ENCODE data around the gene MMP11. TPM values are rescaled to one million over a fixed set of nuclear protein-coding genes. Genes with fewer than 3 reads are reported as not detected.

The MMP11 gene
- total RNA-seq, 4 donors from 2014 or later = 2.8 to 6.5 (median 5.4) TPM

DNA sequence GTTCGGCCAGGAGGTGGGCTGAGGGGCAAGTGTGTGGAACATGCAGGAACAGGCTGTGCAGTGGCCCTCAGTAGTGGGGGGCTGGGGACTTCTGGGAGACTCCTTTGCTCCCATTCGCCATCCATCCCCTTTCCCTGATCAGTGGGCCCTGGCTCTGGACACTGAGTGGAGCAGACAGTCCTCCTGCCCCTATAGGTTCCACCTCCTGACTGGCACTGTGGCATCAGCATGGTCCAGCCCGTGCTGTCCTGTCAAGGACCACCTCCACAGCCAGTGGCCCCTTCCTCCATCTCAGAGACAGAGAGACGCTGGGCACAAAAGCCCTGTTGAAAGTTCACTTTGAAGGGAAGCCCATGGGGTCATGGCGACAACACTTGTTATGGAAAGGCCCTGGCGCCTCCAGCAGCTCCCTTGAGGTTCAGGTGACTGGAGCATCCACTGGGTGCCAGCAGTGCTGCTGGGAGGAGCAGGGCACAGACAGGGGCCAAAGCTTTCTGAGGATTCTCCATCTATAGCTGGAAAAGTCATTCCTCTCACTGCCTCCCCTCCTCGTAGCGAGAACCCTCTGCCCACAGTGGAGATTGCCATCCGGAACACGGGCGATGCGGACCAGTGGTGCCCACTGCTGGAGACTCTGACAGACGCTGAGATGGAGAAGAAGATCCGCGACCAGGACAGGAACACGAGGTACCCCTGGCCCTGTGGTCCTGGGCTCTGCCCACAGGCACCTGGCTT, 60.5 kb downstream of the MMP11 start:
- Histone ChIP-seq H3K27me3 (no peaks in the 10 kb centered on the region), H3K27ac (replicated peaks in 1 of 4) (no peak overlapping the region), H3K4me1 (peaks cover 11 to 57% (median 23%) of the 10 kb centered on the region in 4 donors), H3K36me3 (peaks cover 26 to 74% (median 56%) of the 10 kb centered on the region in 4 donors), H3K4me3 (no peak overlapping the region), H3K9me3 (no peaks in the 10 kb centered on the region)
- DNase-seq (ENCODE audit: extremely low spot score) = no peak
- TF ChIP-seq EP300 (IDR thresholded peaks at IDR 0.05) (no peak), POLR2A (IDR thresholded peaks at IDR 0.05; ENCODE audit: low read depth) (no peak)
- WGBS = 93% methylated on average over 12 of the region's 16 CpGs
- intact Hi-C loops (cut with DNase I) = loop anchor here (5.0 kb wide), 1 partner anchor 36 kb away; no protein-coding TSS in a partner anchor

Other genes starting within 250 kb of the MMP11 start
- gene IGLL1, start 192.6 kb upstream of the MMP11 start, total RNA-seq = not detected
- gene DRICH1, start 140.5 kb upstream of the MMP11 start, total RNA-seq = under 1 TPM in 1 of 4 donors, not detected in 3; 0.33 TPM
- under 1 TPM in 2 of 4 donors, not detected in 2; 0.11 to 0.50 TPM for gene RGL4, start 81.8 kb upstream of the MMP11 start, total RNA-seq
- gene ZNF70, start 21.7 kb upstream of the MMP11 start, total RNA-seq = 1 to 10 TPM; 3.1 to 6.5 (median 5.4) TPM
- gene VPREB3, start 18.4 kb upstream of the MMP11 start, total RNA-seq = not detected
- under 1 TPM in 1 of 4 donors, not detected in 3; 0.58 TPM for gene C22orf15, start 9.9 kb upstream of the MMP11 start, total RNA-seq
- 10 to 100 TPM; 22.9 to 97.7 (median 44.6) TPM for gene CHCHD10, start 4.9 kb upstream of the MMP11 start, total RNA-seq
- gene SMARCB1, start 14.1 kb downstream of the MMP11 start, total RNA-seq = 10 to 100 TPM; 28.8 to 55.6 (median 34.9) TPM
- not detected for gene DERL3, start 66.2 kb downstream of the MMP11 start, total RNA-seq
- 10 to 100 TPM; 11.6 to 17.4 (median 15.3) TPM for gene SLC2A11, start 85.0 kb downstream of the MMP11 start, total RNA-seq
- 100 to 1,000 TPM; 158 to 372 (median 263) TPM for gene MIF, start 121.5 kb downstream of the MMP11 start, total RNA-seq
- 1 to 10 TPM in 3 of 4 donors, not detected in 1; 3.4 to 9.9 (median 7.5) TPM for gene GSTT2B, start 188.3 kb downstream of the MMP11 start, total RNA-seq
- 1 to 10 TPM in 2 of 4 donors, under 1 TPM in 1, not detected in 1; 0.91 to 3.2 (median 2.2) TPM for gene DDTL, start 194.0 kb downstream of the MMP11 start, total RNA-seq
- 100 to 1,000 TPM; 107 to 184 (median 153) TPM for gene DDT, start 201.6 kb downstream of the MMP11 start, total RNA-seq
- gene GSTT2, start 207.3 kb downstream of the MMP11 start, total RNA-seq = 1 to 10 TPM in 2 of 4 donors, not detected in 2; 1.1 to 1.5 TPM
- not detected for gene GSTT4, start 232.6 kb downstream of the MMP11 start, total RNA-seq
- gene CABIN1, start 238.5 kb downstream of the MMP11 start, total RNA-seq = 10 to 100 TPM; 30.0 to 78.5 (median 49.2) TPM